ENCODE results near the gene IFIT3. TPM values are rescaled to one million over a fixed set of nuclear protein-coding genes. Genes with fewer than 3 reads are reported as not detected.
"Not testable (repeated sequence)": the region's sequence is repeated elsewhere in the genome, so short reads cannot be mapped to it uniquely, and the experiment has no call there.

The IFIT3 gene
- total RNA-seq, 1 donor from 2014 or later, result 8.4 TPM

GRCh38 chr10:89336241-89336640 is 8.4 kb downstream of the IFIT3 start:
- no peak for DNase-seq

DNA sequence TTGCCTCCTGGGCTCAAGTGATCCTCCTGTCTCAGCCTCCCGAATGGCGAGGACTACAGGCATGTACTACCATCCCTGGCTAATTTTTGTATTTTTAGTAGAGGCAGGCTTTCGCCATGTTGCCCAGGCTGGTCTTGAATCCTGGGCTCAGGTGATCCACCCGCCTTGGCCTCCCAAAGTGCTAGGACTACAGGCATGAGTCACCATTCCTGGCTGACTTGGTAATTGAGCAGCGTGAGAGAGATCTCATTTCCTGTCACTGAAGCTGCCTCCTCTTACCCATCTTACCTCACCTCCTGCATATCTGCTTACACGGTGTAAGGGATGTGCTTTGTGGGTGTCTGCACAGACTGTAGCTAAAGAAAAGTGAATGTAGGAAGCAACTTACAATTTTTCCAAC is 9.7 kb downstream of the IFIT3 start:
- DNase-seq, result no peak

- no peak for DNase-seq
Measured at GRCh38 chr10:89338713-89339112, 10.9 kb downstream of the IFIT3 start.

DNA sequence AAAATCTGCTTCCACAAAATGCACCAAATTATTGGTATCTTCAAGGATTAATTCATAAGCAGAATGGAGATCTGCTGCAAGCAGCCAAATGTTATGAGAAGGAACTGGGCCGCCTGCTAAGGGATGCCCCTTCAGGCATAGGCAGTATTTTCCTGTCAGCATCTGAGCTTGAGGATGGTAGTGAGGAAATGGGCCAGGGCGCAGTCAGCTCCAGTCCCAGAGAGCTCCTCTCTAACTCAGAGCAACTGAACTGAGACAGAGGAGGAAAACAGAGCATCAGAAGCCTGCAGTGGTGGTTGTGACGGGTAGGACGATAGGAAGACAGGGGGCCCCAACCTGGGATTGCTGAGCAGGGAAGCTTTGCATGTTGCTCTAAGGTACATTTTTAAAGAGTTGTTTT is 12.1 kb downstream of the IFIT3 start:
- DNase-seq, result no peak

DNA sequence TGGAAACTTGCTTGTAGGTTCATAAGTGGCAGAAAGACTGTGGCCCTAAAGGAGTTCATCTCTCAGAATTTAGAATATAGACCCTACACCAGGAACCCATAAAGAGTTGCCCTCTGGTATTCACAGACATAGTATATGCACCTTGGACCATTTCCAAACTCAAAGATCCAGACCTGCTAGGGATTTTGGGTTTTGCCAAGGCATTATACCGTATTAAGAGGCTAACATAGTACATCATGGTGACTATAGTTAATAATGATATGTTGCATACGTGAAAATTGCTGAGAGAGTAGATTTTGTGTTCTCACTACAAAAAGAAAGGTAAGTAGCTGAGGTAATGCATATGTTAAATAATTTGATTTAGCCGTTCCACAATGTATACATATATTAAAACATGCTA is 13.9 kb downstream of the IFIT3 start:
- no peak for DNase-seq

DNA sequence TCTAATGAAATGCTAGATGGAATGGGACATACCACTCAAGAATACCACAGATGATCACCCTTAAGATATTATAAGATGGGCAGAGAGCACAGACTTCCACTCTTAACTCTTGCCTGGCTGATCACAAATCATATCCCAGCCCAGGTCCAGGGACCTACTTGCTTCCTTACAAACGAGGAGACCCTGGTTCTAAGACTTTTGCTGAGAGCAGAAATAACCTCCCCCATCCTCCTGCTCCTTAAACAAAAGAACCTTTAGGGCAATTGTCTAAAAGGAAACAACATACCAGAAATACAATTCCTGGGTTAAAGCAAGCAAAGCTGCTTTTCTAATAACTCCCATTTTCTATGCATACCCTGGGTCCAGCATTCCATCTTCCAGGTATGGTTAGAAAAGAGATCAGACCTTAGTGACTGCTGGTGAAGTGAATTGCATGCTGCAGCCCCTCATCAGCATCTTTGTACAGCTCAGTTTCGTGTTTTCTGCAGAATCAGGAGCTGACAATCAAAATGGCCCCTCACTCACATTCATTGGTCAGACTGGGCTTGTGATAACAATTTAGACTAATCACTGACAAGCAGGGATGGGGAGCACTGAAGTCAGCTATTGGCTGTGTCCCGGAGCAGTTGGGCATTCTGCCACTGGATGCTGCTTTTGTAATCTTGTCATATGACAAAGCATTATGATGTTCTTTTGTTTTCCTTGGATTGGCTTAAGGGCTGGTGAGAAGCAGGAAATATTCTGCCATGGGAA is 14.6 kb downstream of the IFIT3 start:
- peak; percentile 86 for DNase-seq

DNA sequence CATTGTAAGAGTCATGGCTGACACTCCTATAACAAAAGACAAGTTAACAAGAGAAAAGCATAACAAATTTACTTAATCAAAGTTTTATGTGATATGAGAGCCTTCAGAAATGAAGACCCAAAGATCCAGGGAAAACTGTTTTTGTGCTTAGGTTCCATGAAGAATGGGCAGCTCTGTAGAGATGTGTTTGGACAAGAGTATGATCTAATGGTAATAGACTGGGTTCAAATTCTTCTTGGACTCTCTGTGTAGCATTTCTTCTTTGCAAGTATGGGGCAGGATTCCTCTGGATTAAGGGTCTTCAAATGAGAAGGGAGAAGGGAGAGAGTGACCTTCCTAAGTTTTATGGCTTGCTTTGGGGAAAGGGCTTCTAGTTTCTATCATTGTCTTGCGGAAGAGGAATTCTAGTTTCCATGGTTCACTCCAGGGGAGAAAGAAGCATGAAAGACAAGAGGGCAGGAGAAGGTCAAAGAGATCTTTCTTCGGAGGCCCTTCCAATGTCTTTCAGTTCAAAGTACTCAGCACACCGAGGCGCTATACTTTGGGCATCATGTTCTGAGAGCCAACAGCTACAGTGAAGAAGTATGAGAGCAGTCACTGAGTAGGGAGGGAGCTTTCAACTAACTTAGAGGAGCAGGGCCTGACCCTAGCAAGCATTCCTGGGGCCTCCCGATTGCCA is 15.4 kb downstream of the IFIT3 start:
- no peak for DNase-seq

- DNase-seq, result no peak
Measured at GRCh38 chr10:89344156-89344555, 16.4 kb downstream of the IFIT3 start.

DNA sequence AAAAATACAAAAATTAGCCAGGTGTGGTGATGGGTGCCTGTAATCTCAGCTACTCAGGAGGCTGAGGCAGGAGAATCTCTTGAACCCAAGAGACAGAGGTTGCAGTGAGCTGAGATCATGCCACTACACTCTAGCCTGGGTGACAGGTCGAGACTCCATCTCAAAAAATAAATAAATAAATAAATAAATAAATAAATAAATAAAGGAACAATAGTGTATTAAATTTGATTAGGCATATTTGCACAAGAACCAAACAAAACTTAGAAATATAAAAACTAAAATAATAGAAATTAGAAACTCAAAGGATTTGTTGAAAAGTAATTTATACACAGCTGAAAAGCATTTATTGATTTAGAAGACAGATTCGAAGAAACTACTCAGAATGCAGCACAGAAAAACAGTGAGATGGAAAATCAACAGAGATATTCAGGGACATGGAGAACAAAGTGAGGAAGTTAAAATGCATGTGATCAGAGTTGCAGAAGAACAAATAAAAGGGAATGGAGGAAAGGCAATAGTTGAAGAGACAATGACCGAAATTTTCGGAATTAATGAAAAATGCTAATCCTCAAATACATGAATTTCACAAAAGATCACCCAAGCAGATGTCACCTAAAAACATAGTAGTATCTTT is 17.7 kb downstream of the IFIT3 start:
- no peak for DNase-seq

DNA sequence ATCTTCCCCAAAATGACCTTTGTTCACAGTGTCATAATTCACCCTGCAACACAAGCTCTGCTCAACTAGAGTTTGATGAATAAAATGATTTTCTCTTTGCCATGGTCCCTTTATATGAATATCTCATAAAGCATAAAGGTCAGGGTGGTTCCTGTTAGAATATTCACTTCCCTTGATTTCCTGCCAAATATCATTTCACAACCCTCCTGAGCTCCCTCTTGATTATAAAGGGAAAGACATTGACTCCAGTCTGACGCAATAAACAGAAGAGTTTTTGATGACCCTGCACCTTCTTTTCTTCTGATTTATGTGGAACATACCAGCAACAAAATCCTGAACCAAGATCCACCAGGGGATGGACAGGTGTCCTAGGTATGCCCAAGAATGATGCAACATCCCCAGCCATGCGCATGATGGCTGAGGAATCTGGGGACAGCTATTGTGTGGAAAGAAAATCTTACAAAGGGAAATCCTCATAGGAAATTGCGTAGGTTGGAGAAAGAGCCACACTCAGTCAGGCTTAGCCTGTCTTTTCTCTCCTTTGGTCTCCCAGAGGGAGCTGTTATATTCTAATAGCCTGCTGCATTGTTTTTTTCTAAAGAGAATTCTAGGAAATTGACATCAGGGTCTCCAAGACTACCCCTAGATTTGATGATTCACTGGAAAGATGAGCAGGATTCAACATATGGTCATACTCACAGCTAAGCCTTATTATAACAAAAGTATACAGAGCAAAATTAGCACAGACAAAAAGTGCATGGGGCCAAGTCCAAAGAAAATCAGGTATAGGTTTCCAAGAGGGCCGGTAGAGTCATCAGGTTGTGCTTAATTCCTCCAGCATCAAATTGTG is 18.8 kb downstream of the IFIT3 start:
- no peak for DNase-seq

- DNase-seq, result no peak
Measured at GRCh38 chr10:89347701-89348457, 20.1 kb downstream of the IFIT3 start.

GRCh38 chr10:89348481-89348880 is 20.7 kb downstream of the IFIT3 start:
- DNase-seq, result no peak

DNA sequence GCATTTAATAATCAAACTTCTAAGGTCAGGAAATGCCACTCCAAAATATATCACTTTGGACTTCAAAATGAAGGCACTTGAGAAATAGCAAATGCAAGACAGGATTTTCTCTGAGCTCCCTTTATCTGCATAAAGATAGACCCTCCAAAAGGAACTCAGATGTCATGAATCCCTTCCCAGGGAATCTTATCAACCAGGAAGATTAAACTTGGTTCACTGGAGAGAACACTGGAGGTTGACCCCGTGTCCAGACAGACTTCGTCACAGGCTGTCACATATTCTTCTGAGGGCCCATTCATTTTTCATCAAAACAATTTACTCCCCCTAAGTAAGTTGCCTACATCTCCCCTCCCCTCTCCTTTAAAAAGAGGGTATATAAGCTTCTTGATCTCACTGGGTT is 21.2 kb downstream of the IFIT3 start:
- DNase-seq, result no peak

DNA sequence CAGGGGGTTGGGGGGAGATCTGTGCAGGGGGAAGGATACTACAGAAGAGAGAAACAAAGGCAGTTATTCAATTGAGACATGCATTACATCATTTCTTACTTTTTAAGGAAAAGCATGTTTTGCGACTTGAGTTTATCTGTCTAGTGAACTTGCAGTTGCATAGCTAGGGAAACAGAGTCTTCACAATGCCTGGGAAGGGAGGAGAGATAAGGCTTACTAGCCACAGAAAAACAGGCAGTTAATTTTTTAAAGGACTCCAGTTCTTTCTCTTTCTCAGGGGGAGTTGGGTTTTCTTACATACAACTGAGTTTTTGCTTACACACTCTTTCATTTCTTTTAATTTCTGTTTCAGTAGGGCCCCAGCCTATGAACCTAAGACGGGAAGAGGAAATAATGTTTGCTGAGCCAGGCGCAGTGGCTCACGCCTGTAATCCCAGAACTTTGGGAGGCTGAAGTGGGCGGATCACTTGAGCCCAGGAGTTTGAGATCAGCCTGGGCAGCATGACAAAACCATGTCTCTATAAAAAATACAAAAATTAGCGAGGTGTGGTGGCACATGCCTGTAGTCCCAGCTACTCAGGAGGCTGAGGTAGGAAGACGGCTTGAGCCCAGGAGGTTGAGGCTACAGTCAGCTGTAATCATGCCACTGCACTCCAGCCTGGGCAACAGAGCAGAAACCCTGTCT is 23.0 kb downstream of the IFIT3 start:
- DNase-seq, result not testable (repeated sequence)

DNA sequence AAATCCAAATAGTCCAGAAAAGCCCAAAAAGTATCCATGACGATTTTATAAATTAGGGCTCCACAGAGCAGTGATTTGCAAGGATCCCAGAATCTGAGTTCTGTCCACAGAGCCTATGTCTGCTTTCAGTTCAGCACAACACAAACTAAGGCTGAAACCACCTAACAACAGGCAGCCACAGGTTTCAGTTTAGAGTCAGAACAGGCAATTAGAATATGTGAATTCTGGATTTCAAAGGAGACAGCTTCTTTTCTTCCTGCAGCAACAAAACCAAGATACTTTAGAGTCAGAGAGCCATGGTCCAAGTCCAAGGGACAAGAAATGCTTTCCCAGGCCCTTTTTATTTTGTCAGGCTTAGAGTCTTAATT is 23.6 kb downstream of the IFIT3 start:
- DNase-seq, result no peak

DNA sequence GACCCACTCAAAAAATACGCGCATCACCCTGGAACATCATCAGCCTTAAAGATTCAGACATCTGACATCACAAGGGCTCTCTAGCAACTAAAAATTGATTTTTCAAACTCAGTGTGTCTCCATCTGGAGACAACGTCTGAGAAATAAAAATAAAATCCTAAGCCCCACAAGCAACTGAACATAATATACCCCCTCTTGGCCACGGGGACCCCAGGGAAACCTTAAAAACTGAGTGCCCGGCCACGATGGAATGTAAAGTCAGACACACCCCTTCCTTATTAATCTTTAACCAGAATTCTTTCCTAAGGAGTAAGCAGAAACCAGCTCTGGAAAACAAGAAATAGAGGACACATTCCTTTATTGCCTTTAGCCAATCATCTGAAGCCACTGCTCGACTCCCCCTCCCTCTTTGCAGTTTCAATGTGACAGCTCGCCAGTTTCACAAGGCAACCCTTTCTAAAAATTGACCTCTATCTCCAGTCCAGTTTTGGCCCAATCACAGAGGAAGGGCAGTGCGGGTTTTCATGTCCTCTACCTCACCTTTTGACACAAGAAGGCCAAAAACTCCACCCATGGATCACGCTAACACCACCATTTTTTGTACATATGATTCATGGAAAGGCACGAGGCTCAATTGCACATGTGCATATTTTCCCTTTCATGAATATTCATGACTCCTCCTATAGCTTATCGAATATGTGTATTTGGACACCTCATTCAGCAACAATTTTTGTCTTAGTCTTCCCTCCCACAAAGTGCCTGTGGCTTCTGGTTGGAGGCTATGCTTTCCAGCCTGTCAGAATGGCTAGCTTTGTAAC is 24.2 kb downstream of the IFIT3 start:
- DNase-seq, result no peak

- DNase-seq, result no peak
Measured at GRCh38 chr10:89352802-89353201, 25.0 kb downstream of the IFIT3 start.

GRCh38 chr10:89355394-89355931 is 27.7 kb downstream of the IFIT3 start:
- DNase-seq, result no peak

DNA sequence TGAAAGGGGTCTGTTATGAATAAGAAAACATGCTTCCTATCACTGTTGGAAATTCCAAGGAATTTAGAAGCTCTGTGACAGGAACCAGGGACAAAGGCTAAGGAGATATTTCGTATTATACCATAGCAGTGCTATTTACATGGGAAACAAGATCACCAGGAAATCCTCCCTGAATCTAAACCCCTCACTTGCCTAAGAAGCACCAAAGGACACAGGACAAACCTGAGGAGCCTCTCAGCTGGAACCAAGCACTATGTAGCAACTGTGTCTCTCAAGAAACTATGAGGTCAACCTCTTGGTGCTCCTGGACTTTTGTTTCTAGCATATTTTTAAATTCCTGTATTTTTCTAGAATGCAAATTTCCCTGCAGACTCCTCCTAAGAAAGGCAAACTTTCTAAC is 29.3 kb downstream of the IFIT3 start:
- DNase-seq, result no peak

GRCh38 chr10:89357975-89358374 is 30.2 kb downstream of the IFIT3 start:
- DNase-seq, result no peak
